Activated naive CD4-positive, alpha-beta T cell treated with anti-CD3 and anti-CD28 coated beads, Interleukin-2, amount 10 ng/mL, durations not matched to agents 7 days and 5 days (primary cell): Measurements from ENCODE around the gene KIF3C.

Experiments
- CTCF ChIA-PET: fragments of 350-600 bp; sonication (Branson Sonifier 250); formaldehyde crosslinking; loops from one replicate; lab custom pipeline; 2021; ENCODE audit warnings: antibody characterized with exemption; lab: Charles Lee
- DNase-seq: peaks from one replicate; pipeline ENCODE4 v3.0.0-alpha.2; 2020
- H3K27ac Mint-ChIP-seq: one replicate; pipeline ENCODE4 v1.8.0; 2021; ENCODE audit warnings: mild to moderate bottlenecking, moderate library complexity, mixed read lengths
- H3K27me3 Mint-ChIP-seq: one replicate; pipeline ENCODE4 v1.8.0; 2021; ENCODE audit warnings: mild to moderate bottlenecking, mixed read lengths
- H3K36me3 Mint-ChIP-seq: one replicate; pipeline ENCODE4 v1.8.0; 2021; ENCODE audit warnings: mixed read lengths
- H3K4me1 Mint-ChIP-seq: one replicate; pipeline ENCODE4 v1.8.0; 2021; ENCODE audit warnings: mixed read lengths
- H3K4me3 Mint-ChIP-seq: one replicate; pipeline ENCODE4 v1.8.0; 2021; ENCODE audit warnings: mild to moderate bottlenecking, moderate library complexity, mixed read lengths
- H3K9me3 Mint-ChIP-seq: one replicate; pipeline ENCODE4 v1.8.0; 2021; ENCODE audit warnings: mixed read lengths

Gene KIF3C

GRCh38 chr2:25988134-25988533 is 5.8 kb upstream of the KIF3C start:
- CTCF ChIA-PET: interaction anchor here (0.7 to 1.4 kb wide), 3 partner anchors 100 to 485 kb away, joined by 3 to 5 read pairs (median 3); no protein-coding TSS in a partner anchor
- no peak overlapping the region for H3K27ac Mint-ChIP-seq
- no peaks in the 10 kb centered on the region for H3K36me3 Mint-ChIP-seq
- no peaks in the 10 kb centered on the region for H3K9me3 Mint-ChIP-seq
- H3K4me1 Mint-ChIP-seq: peaks cover 18% of the 10 kb centered on the region
- no peak overlapping the region for H3K4me3 Mint-ChIP-seq
- H3K27me3 Mint-ChIP-seq: peaks cover 19% of the 10 kb centered on the region
- no peak for DNase-seq

DNA sequence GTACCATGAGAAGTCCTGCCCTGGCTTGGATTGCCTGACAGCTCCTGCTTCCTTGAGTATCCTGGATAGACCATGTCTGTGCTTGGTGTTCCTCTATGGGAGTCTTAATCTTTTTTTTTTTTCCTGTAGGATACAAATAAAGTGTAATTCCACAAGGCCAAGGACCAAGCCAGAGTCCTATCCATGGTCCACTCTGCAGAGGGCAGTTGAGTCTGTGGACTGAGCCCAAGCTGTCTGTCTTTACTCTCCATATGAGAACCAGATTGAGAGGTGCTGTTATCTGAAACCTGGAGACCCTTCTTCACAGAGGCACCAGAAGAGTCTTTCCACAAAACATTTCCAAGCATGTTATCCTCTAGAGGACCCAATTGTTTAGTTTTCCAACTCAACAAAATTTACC is 1.4 kb upstream of the KIF3C start:
- CTCF ChIA-PET: interaction anchor here (0.6 to 1.0 kb wide), 2 partner anchors 48 to 80 kb away, joined by 3 read pairs; no protein-coding TSS in a partner anchor
- H3K4me1 Mint-ChIP-seq: peaks cover 21% of the 10 kb centered on the region
- no peak overlapping the region for H3K4me3 Mint-ChIP-seq
- H3K27ac Mint-ChIP-seq: peak overlapping the region; percentile 13
- peaks cover 17% of the 10 kb centered on the region for H3K27me3 Mint-ChIP-seq
- H3K36me3 Mint-ChIP-seq: no peaks in the 10 kb centered on the region
- no peaks in the 10 kb centered on the region for H3K9me3 Mint-ChIP-seq
- no peak for DNase-seq

DNA sequence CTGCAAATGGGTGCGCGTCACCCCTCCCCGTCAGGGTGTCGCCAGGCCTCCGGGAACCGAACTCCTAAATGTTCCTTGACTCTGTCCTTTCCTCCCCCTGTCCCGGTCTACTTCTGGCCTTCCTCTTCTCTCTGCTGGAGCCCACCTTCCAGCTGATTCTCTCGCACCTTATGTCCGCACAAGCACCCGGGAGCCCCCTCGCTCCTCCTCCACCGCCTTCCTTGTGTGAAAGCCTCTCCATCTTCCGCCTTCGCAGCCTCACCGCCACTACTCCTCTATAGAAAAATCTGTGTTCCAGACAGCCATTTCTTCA is 627 bp upstream of the KIF3C start:
- H3K9me3 Mint-ChIP-seq: no peaks in the 10 kb centered on the region
- CTCF ChIA-PET: interaction anchor here (0.6 to 1.5 kb wide), 2 partner anchors 9 to 81 kb away, joined by 3 to 5 read pairs; no protein-coding TSS in a partner anchor
- no peaks in the 10 kb centered on the region for H3K36me3 Mint-ChIP-seq
- H3K27ac Mint-ChIP-seq: no peak overlapping the region
- peak overlapping the region; percentile 76 for H3K4me3 Mint-ChIP-seq
- H3K27me3 Mint-ChIP-seq: peaks cover 17% of the 10 kb centered on the region
- no peak for DNase-seq
- H3K4me1 Mint-ChIP-seq: peaks cover 21% of the 10 kb centered on the region

- Mint-ChIP-seq H3K27ac (peak overlapping the region; percentile 28), H3K4me3 (peak overlapping the region; percentile 84), H3K27me3 (peaks cover 17% of the 10 kb centered on the region), H3K36me3 (no peaks in the 10 kb centered on the region), H3K9me3 (no peaks in the 10 kb centered on the region), H3K4me1 (peaks cover 21% of the 10 kb centered on the region)
- DNase-seq: no peak
- CTCF ChIA-PET: interaction anchor here (1.1 to 1.5 kb wide), 5 partner anchors 9 to 349 kb away, joined by 3 to 5 read pairs (median 3); no protein-coding TSS in a partner anchor
Measured at GRCh38 chr2:25981596-25982272, 563 bp downstream of the KIF3C start.

DNA sequence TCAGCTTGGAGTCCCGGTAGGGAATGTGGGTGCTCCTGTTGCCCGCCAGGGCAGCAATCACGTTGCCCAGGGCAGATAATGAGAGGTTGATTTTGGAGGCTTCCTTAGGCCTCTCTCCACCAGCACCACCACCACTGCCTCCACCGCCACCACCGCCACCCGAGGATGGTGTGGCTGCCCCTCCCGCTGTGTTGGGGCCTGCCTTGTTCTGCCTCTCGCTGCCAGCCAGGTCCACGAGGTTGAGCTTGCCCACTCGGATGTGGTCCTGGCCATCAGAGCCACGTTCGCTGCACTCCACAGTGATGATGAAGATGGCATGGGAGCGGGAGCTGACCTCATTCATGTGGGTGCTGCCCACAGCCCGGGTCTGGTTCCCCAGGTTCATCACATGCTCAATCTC is 1.3 kb downstream of the KIF3C start:
- peaks cover 21% of the 10 kb centered on the region for H3K4me1 Mint-ChIP-seq
- peak overlapping the region; percentile 84 for H3K4me3 Mint-ChIP-seq
- DNase-seq: no peak
- no peaks in the 10 kb centered on the region for H3K36me3 Mint-ChIP-seq
- H3K27me3 Mint-ChIP-seq: peaks cover 16% of the 10 kb centered on the region
- CTCF ChIA-PET: interaction anchor here (1.1 to 1.3 kb wide), 3 partner anchors 8 to 350 kb away, joined by 3 read pairs; no protein-coding TSS in a partner anchor
- H3K9me3 Mint-ChIP-seq: no peaks in the 10 kb centered on the region
- H3K27ac Mint-ChIP-seq: no peak overlapping the region

DNA sequence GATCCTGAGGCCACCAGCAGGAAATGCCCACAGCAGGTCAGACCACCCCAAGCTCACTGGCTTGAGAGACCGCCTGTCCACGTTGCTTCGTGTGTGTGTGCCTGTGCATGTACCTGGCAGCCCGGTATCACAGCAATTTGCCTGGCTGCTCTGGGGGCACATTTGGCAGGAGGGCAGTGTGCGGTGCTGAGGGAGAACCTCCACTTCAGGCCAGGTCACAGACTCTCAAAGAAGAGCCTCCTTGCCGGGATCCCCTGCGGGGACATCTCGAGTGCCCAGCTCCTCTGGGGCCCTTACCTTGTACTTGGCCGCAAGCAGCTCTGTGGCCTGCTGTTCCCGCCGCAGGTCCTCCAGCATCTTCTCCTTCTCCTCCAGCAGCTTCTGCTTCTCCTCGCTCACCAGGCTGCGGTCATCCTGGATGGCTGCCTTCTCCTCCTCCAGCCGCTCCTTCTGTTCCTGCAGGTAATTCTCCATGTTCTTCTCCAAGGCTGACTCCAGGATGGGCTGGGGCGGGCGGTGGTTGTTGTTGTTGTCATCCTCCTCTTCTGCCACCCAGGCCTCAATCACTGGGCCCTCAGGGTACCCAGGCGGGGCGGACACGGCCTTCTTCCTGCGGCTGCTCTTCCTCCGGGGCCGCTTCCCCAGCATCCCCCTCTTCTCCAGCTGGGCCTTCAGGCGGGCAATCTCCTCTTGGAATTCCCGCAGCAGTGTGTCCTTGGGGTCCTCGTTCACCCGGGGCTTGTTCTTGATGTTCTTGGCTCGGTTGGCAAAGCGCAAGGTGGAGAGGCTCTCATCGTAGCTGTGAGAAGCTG is 2.0 kb downstream of the KIF3C start:
- no peak overlapping the region for H3K4me3 Mint-ChIP-seq
- no peak overlapping the region for H3K27ac Mint-ChIP-seq
- no peak for DNase-seq
- H3K27me3 Mint-ChIP-seq: peaks cover 14% of the 10 kb centered on the region
- peaks cover 21% of the 10 kb centered on the region for H3K4me1 Mint-ChIP-seq
- H3K36me3 Mint-ChIP-seq: no peaks in the 10 kb centered on the region
- H3K9me3 Mint-ChIP-seq: no peaks in the 10 kb centered on the region
- CTCF ChIA-PET: interaction anchor here (1.1 to 2.3 kb wide), 3 partner anchors 11 to 351 kb away, joined by 3 to 6 read pairs (median 4); no protein-coding TSS in a partner anchor

GRCh38 chr2:25979001-25979400 is 3.3 kb downstream of the KIF3C start:
- CTCF ChIA-PET: interaction anchor here (2.3 kb wide), 1 partner anchor 12 kb away, joined by 6 read pairs; no protein-coding TSS in a partner anchor
- H3K27ac Mint-ChIP-seq: no peak overlapping the region
- DNase-seq: no peak
- peaks cover 6% of the 10 kb centered on the region for H3K27me3 Mint-ChIP-seq
- no peaks in the 10 kb centered on the region for H3K9me3 Mint-ChIP-seq
- H3K4me1 Mint-ChIP-seq: peaks cover 21% of the 10 kb centered on the region
- no peak overlapping the region for H3K4me3 Mint-ChIP-seq
- H3K36me3 Mint-ChIP-seq: no peaks in the 10 kb centered on the region

- Mint-ChIP-seq H3K36me3 (no peaks in the 10 kb centered on the region), H3K27ac (no peak overlapping the region), H3K9me3 (no peaks in the 10 kb centered on the region), H3K4me3 (no peak overlapping the region), H3K27me3 (peaks cover under 1% of the 10 kb centered on the region), H3K4me1 (peaks cover 17% of the 10 kb centered on the region)
- DNase-seq: no peak
- CTCF ChIA-PET: interaction anchor here (1.0 to 1.3 kb wide), 2 partner anchors 91 to 168 kb away, joined by 3 read pairs; no protein-coding TSS in a partner anchor
Measured at GRCh38 chr2:25977768-25978167, 4.5 kb downstream of the KIF3C start.

- Mint-ChIP-seq H3K36me3 (no peaks in the 10 kb centered on the region), H3K4me3 (no peak overlapping the region), H3K27ac (no peak overlapping the region), H3K4me1 (peaks cover 17% of the 10 kb centered on the region), H3K27me3 (no peaks in the 10 kb centered on the region), H3K9me3 (no peaks in the 10 kb centered on the region)
- no peak for DNase-seq
- CTCF ChIA-PET: interaction anchor here (1.0 to 1.3 kb wide), 2 partner anchors 90 to 168 kb away, joined by 3 read pairs; no protein-coding TSS in a partner anchor
Measured at GRCh38 chr2:25976983-25977741, 5.1 kb downstream of the KIF3C start.

- H3K4me1 Mint-ChIP-seq: no peaks in the 10 kb centered on the region
- H3K4me3 Mint-ChIP-seq: no peak overlapping the region
- no peaks in the 10 kb centered on the region for H3K27me3 Mint-ChIP-seq
- H3K27ac Mint-ChIP-seq: no peak overlapping the region
- no peaks in the 10 kb centered on the region for H3K36me3 Mint-ChIP-seq
- CTCF ChIA-PET: interaction anchor here (1.2 to 3.7 kb wide), 4 partner anchors 9 to 21 kb away, joined by 3 to 11 read pairs (median 4); partner anchors contain the start of gene KIF3C
- no peaks in the 10 kb centered on the region for H3K9me3 Mint-ChIP-seq
- no peak for DNase-seq
Measured at GRCh38 chr2:25972049-25972823, 10.1 kb downstream of the KIF3C start.

GRCh38 chr2:25971596-25971995 is 10.7 kb downstream of the KIF3C start:
- Mint-ChIP-seq H3K4me1 (no peaks in the 10 kb centered on the region), H3K36me3 (no peaks in the 10 kb centered on the region), H3K27me3 (no peaks in the 10 kb centered on the region)

DNA sequence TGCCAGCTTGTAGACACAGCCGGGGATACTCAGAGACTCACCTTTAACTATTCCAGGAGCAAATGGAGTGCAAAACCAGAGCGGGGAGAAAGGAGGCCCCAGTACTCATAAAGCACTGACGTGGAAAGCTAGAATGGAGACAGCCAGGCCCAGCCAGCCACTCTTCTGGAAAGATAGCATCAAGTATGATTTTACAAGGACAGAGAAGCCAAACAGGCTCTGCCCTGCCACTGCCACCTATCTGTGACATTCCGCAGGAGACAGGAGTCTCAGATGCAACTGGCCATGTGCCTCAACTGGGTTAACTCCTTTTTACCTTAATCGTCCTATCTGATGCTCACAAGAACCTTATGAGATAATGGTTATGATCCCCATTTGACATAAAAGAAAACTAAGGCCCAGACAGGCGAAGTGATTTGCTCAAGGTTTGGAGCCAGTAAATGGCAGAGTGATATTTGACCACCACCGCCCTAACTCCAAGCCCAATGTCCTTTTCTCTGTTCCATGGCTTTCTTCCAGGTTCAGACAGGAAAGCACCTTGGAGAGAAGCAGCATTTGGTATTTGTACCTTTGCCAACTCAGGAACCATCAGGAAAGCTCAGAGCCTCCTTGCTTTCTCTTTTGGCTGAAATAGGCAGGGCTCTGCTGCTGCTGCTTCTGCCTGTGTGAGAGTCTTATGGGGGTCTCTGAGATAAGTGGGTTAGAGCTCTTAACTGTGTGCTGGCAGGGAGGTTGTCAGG is 15.6 kb downstream of the KIF3C start:
- CTCF ChIA-PET: interaction anchor here (0.6 to 1.6 kb wide), 4 partner anchors 11 to 554 kb away, joined by 3 to 5 read pairs (median 3); no protein-coding TSS in a partner anchor
- Mint-ChIP-seq H3K36me3 (no peaks in the 10 kb centered on the region), H3K4me3 (no peak overlapping the region), H3K27me3 (no peaks in the 10 kb centered on the region), H3K4me1 (peaks cover 4% of the 10 kb centered on the region), H3K27ac (no peak overlapping the region), H3K9me3 (no peaks in the 10 kb centered on the region)
- no peak for DNase-seq

More at GRCh38 chr2:25971596-25971995, 10.7 kb downstream of the KIF3C start:
- Mint-ChIP-seq H3K4me3 (no peak overlapping the region), H3K9me3 (no peaks in the 10 kb centered on the region), H3K27ac (no peak overlapping the region)
- CTCF ChIA-PET: interaction anchor here (3.7 kb wide), 1 partner anchor 21 kb away, joined by 11 read pairs; no protein-coding TSS in a partner anchor
- no peak for DNase-seq
